Muscle of arm (tissue), 12 donors: ENCODE data around the gene SNX10. TPM values are rescaled to one million over a fixed set of nuclear protein-coding genes. Genes with fewer than 3 reads are reported as not detected.

ENCODE experiments used
- DNase-seq: peaks from one replicate; pipeline ENCODE4 v3.0.0-alpha.2; 2013
- polyA plus RNA-seq, 12 donors: library from polyadenylated mRNA; unstranded; fragments of 120-200 nt; gene quantifications; one replicate each; pipeline ENCODE4 v1.2.1, GENCODE V29; 2013; ENCODE audit not compliant: insufficient read length in 12 of 12

Gene SNX10
- polyA plus RNA-seq, 12 donors, result 1.6 to 6.9 (median 2.4) TPM; not detected in 1

- DNase-seq, result no peak
Measured at GRCh38 chr7:26332698-26333097, 41.0 kb downstream of the SNX10 start.

DNA sequence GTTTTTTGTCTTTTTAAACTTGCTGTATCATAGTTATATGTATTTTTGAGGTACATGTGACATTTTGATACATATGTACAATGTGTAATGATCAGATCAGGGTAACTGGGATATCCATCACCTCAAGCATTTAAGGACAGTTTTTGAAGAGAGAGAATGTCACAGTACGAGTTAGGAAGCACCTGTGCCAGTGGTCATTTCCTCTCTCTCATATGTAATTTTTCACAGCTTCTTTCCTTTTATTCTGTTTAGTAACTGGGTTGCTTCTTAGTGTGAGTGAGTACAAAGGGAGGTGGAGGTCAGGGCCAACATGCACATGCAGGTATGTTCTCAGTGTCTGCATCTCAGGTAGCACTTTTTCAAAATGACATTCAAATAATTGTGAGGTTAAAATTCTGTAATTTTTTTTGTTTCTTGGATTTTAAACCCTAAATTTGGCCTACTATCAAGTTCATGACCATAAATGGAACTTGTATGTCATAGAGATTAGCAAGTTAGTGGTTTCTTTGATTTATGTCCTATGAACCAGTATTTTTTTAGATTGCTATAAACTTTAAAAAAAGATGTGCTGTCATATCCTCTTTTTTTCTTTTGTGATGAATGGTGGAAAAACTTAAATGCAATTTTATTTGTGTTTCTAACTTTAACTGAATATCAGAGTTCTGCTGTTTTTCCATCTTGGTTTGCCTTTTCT lies 42.7 kb downstream of the SNX10 start:
- no peak for DNase-seq

DNA sequence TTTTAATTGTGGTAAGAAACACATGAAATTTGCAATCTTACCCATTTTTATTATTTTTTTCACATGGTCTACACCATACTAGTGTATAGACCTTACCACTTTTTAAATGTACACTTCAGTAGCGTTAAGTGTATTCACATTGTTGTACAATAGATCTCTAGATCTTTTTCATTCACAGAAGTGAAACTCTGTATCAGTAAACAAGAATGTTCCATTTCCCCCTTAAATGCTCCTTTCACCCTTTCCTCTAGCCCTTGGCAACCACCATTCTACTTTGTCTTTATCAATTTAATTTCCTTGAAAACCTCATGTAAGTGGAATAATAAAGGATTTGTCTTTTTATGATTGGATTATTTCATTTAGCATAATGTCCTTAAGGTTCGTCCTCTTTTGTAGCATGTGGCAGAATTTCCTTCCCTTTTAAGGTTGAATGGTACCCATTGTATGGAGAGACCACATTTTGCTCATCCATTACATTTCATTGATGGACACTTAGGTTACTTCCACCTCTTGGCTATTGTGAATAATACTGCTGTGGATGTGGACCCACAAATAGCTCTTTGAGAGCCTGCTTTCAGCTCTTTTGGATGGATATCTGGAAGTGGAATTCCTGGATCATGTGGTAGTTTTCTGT lies 45.7 kb downstream of the SNX10 start:
- DNase-seq, result no peak

GRCh38 chr7:26340476-26341018 lies 48.9 kb downstream of the SNX10 start:
- DNase-seq, result no peak

DNA sequence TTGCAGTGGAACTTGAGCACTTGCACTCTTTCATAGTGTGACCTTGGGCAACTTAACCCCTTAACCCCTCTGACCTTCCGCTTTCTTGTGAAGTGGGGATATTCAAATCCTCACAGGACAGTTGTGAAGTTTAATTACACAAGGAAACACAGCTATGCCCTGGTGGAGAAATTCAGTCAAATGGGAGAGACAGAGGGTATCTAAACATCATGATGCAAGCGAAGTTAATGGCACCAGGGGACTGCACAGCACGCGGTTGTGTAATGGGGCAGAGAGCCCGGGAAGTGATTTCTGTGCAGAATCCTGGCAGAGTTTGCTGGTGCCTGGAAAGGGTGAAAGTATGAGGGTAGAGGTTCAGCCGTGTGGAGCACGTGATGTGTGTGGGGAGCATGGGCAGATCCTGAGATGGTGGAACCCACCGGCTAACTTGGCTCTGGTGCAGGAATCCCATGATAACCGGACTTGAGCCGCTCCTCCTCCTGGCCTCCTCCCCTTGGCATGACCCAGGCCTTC lies 51.7 kb downstream of the SNX10 start:
- no peak for DNase-seq

GRCh38 chr7:26343837-26344236 lies 52.2 kb downstream of the SNX10 start:
- DNase-seq, result no peak

- no peak for DNase-seq
Measured at GRCh38 chr7:26345202-26345601, 53.5 kb downstream of the SNX10 start.

DNA sequence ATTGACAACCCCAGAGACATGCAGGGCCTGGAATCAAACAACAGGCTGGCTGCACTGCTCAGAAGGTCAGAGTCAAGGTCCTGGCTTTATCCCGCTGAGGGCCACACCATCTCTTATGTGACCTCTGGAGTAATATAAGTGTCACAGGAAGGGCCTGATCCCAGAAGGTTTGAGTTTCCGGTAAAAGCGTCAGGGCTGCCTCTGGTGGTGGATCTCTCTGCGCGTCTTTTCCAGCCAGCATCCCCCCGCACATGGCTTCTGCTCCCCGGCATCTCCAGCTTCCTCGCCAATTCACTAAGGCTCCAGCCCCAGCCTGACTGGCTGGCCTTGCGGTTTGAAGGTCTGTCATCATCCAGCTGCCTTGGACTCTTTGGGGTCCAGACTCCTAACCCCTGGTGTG lies 54.2 kb downstream of the SNX10 start:
- DNase-seq, result no peak

- DNase-seq, result no peak
Measured at GRCh38 chr7:26346611-26347203, 55.0 kb downstream of the SNX10 start.

- no peak for DNase-seq
Measured at GRCh38 chr7:26348234-26348851, 56.7 kb downstream of the SNX10 start.

DNA sequence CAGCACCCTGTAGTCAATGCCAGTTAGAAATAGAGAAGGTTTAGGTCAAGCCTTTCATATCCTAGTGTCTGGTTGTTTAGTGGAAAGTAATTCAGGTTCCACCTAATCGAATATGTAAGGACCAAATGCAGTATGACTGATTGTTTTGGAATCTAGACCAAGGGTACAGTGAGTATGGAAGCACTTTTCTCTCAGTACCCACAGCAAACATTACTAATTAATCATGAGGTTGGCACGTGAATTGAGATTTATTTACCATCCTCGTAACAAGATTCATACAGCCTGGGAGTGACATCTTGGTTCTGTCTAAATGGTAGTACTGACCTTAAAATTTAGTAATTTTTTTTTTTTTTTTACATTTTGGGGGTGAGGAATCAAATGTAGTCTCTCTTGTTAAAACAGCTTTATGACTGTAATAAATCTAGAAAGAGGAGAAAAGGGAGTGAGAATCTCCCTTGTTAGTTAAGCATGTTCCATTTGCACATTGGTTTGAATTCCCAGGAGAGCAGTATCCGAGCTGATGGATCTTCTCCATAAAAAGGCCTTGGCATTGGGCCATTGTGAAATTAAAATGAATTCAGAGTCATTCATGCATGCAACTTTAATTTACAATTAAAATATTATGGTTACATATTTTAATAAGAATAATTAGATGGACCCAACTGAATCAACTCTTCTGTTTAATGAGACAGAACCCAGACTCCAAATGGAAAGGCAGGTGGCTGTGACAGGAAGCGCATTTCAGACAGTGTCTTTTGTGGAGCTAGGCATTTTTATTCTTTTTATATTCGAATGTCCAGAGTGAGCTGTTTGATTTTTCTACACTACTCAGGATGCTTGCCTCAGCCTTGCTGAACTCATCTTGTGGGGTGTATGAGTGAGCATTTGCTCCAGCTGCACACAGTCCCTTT lies 57.6 kb downstream of the SNX10 start:
- DNase-seq, result no peak

- DNase-seq, result no peak
Measured at GRCh38 chr7:26351171-26351570, 59.5 kb downstream of the SNX10 start.

DNA sequence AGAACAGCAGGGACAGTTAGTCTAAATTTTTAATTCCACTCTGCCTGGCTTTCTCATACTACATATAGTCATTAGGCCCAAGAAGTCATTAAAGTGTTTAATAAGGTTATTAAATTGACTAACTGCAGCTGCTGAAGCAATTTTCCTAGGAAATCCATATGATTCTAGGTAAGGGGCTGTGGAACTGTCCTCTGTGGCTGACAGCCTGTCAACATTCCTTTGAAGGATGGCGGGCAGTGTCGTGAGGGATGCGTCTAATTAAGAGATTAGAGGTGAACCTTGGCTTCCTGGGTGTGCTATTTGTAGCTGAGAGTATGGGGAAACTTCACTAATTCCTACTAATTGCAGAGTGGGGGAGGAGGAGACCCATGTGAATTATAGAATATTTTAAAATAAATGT lies 64.6 kb downstream of the SNX10 start:
- DNase-seq, result no peak

- DNase-seq, result no peak
Measured at GRCh38 chr7:26356929-26357798, 65.5 kb downstream of the SNX10 start.

DNA sequence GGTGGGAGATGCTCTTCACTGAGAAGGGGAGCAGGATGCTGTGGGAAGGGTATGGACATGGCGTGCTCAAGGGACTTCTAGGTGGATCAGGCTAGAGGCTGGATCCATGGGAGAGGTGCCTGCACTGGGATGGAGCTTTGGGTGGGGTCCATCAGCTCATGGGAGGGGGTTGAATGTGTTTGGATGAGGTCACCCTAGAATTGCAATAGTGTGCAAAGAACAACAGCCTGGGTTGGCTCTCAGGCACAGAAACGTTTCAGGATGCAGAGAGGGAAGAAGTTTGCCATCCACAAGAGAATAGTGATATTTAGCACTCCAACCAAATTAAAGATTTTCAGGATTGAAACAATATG lies 66.1 kb downstream of the SNX10 start:
- DNase-seq, result no peak

GRCh38 chr7:26360650-26361049 lies 69.0 kb downstream of the SNX10 start:
- no peak for DNase-seq

DNA sequence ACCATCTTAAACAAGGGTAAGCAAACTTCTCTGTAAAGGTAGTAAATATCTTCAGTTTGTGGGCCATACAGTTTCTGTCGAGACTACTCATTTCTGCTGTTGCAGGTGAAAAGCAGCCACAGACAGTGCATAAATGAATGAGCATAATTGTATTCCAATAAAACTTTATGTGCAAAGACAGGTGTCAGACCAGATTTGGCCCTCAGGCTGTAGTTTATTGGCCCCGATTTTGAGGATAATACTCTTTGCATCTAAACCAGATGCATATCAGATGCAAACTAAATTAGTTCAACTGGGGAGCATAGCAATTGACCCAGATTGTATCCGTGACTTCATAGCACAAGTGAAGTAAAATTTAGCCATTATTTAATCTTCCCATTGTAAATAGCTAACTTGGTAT lies 70.0 kb downstream of the SNX10 start:
- no peak for DNase-seq

- DNase-seq, result no peak
Measured at GRCh38 chr7:26363465-26363864, 71.8 kb downstream of the SNX10 start.

- peak; percentile 83 for DNase-seq
Measured at GRCh38 chr7:26365077-26365900, 73.6 kb downstream of the SNX10 start.

GRCh38 chr7:26365901-26366275 lies 74.2 kb downstream of the SNX10 start:
- no peak for DNase-seq
